T47D (cell line): ENCODE measurements around the gene COL27A1.

Experiments
- DNase-seq, 2 experiments: peaks; one replicate each; pipeline versions ENCODE4 v3.0.0 to v3.0.0-alpha.2; 2011 to 2012; ENCODE audit warnings: low read depth in 1 of 2, low spot score in 1 of 2
- JUND ChIP-seq: IDR thresholded peaks from 2 replicates; pipeline ENCODE4 v1.6.1; 2012; ENCODE audit warnings: low read depth
- in situ Hi-C: cut with HindIII; loops from 2 replicates; pipeline ENCODE4 v1.10.0; 2016; ENCODE audit warnings: low sequenced_read_pairs, low pct_unique_long_range_greater_than_20kb

COL27A1 gene

GRCh38 chr9:114178756-114179450 is 23.6 kb downstream of the COL27A1 start:
- no peak for DNase-seq
- TF ChIP-seq JUND, result no peak
- in situ Hi-C loops, result no loop called here

GRCh38 chr9:114179516-114179915 is 24.2 kb downstream of the COL27A1 start:
- no peak for DNase-seq
- no peak for TF ChIP-seq JUND
- in situ Hi-C loops, result no loop called here

GRCh38 chr9:114180696-114181606 is 25.6 kb downstream of the COL27A1 start:
- TF ChIP-seq JUND, result no peak
- in situ Hi-C loops, result no loop called here
- DNase-seq, result no peak

DNA sequence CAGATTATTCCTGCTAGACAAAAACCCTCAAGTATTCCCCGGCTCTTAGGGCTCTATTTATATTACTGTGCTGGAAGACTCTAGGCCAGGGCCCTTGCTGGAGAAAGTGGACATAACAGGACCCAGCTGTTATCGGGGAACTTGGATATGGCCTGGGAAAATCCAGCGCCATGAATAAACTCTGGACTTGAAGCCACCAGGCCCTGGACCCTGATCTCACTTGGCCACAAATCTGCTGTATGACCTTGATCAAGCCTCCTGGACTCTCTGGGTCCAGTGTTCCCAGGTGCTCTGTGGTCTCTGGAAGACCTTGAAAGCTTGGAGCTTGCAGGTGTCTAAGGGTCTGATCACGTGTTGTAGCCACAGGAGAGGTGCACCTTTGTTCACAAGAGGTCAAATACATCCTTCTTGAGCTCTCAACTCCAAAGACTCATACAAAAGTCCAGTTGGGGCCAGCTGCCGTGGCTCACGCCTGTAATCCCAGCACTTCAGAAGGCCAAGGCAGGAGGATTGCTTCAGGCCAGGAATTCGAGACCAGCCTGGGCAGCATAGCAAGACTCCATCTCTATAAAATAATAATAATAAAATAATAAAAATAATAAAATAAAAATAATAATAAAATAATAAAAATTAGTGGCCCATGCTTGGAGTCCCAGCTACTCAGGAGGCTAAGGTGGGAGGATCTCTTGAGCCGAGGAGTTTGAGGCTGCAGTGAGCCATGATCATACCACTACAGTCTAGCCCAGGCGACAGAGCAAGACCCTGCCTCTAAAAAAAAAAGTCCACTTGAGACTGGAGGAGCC is 26.5 kb downstream of the COL27A1 start:
- in situ Hi-C loops, result no loop called here
- TF ChIP-seq JUND, result no peak
- DNase-seq, result no peak

- no peak for TF ChIP-seq JUND
- in situ Hi-C loops, result no loop called here
Observed at GRCh38 chr9:114183006-114183405, 27.7 kb downstream of the COL27A1 start.

DNA sequence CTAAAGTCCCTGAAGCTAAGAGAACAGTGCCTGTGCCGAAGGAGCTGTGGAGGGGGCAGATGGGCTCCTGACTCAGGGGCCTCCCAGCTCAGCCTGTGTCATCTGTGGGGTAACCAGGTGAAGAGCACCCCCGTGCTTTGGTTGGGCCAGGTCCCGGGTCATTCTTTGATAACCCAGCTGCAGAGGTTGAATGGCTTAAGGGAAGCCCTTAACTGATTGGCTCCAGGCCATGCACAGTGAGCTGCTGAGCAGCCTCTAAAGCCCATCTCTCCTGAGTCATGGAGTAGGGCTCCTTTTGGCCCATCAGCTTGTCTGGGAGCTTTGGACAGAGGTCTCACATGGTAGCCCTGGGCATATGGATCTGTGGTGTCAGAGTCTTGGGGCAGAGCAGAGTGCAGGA is 28.7 kb downstream of the COL27A1 start:
- in situ Hi-C loops, result no loop called here
- no peak for TF ChIP-seq JUND
- no peak for DNase-seq

More at GRCh38 chr9:114183006-114183405, 27.7 kb downstream of the COL27A1 start:
- no peak for DNase-seq

DNA sequence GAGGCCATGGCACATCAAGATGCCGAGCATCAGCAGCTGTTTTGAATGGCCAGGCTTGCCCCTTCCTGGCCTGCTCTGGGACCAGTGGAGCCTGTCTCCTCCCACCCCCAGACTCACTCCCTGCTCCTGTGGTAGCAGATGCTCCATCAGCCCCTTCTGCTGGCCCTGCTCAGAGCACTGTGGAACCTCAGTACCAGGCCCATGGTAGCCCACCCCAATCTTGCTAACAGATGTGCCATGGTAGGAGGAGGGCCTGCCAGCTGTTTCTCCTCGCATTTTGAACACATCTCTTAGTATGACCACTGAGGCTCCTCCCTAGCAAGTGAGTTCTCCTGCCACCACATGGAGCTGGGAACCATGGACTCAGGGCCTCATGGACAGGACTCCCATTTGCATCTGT is 29.5 kb downstream of the COL27A1 start:
- no peak for DNase-seq
- in situ Hi-C loops, result no loop called here
- no peak for TF ChIP-seq JUND

DNA sequence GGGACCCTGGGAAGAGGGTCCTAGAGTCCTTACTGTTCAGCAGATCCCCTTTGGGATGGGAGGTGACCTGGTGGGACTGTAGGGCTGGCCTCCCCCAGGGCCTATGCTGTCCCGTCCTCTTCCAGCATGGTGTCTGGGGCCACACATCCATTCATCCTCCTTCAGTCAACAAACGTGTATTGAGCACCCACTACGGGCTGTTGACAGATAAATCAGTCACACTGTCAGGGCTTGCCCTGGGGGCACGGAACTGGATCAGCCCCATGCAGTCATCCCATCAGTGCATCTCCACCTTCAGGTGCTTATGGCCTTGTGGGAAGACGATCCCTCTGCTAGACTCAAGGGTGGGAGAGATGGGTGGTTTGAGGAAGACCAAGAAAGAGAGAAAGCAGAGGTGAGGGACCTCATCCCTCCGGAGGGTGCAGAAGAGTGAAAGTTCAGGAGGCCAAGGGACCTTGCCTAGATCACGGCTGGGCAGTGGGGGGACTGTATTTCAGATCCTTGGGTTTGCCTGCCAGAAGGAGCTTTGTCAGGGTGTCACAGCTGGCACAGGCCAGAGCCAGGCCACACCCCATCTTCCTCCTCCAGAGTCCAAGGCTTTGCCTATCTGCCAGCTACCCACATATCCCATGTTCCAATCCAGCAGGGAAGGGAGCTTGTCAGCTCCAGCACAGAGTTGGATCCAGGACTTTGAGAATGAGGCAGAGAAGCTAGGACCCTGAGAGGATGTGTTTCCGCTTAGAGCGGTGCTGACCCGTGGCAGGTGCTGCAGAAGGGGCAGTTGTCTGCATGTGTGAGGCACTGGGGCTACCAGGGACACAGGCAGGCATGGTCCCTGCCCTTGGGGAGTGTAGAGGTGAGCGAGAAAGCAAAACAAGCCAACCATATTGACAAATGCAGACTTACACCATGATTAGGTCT is 30.5 kb downstream of the COL27A1 start:
- no peak for DNase-seq
- TF ChIP-seq JUND, result no peak
- in situ Hi-C loops, result no loop called here

DNA sequence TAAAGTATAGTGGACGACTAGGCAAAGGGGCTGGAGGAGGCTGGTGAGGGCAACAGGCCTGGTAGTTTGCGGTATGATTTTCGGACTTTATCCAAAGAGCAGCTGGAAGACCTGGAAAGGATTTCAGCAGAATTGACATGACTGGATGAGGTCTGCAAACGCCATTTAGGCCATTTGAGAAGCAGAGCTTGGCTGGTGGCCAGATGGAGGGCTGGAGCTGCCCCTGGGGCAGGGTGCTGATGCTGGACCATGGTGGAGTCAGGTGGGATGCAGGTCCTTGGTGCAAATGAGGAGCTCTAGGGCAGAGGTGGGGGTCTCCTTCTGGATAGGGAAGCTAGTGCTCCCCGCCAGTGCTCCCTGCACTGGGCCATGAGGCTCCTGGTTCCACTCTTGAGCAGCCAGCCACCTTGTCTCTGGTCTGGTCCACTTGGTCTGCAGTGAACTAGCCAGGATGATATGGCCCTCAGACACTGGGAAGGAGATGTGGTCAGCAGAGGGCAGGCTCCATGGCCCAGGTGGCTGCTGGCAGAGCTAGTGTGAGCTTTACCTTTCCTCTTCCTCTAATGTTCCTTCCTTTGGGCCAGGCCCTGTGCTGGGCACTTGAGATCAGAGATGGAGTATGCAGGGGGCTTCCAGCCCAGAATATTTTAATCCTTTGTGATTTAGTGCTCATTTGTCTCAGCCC is 31.4 kb downstream of the COL27A1 start:
- DNase-seq, result no peak
- in situ Hi-C loops, result no loop called here
- no peak for TF ChIP-seq JUND

DNA sequence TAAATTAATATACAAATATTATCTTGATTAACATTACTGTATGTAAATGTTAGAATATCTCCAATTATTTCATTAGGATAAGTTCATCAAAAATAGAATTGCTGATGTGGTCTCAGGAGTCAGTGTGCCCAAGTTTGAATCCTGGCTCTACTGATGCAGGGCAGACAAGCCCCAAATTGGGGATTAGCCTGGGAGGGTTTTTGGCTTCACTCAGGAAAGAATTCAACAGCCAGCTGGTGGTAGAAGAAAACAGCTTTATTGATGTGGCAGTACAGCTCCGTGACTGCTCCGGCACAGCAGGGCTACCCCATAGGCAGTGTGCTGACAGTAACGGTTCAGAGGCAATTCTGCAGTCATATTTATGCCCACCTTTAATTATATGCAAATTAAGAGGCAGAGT is 32.5 kb downstream of the COL27A1 start:
- DNase-seq, result no peak
- no peak for TF ChIP-seq JUND
- in situ Hi-C loops, result no loop called here

DNA sequence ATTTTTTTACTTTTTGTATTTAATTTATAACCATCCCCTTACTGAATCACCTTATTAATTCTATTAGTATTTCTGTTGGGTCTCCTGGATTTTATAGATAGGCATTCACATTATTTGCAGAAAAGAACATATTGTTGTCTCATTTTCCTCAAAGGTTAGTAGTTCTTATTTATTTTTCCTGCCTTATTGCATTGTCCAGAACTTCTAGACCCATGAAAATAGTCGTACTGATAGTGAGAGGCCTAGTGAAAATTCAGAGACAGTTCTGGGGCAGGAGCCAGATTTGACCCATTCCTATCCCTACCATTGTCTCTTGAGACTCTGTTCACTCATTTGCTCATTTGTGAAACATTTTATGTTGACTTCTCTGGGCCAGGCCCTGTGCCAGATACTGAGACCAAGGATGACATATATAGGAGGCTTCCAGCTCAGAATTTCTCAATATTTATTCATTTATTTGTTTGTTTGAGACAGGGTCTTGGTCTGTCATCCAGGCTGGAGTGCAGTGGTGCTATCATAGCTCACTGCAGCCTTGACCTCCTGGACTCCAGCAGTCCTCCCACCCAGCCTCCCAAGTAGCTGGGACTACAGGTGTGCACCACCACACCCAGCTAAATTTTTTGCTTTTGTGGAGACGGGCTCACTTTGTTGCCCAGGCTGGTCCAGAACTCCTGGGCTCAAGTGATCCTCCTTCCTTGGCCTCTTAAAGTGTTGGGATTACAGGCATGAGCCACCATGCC is 34.7 kb downstream of the COL27A1 start:
- in situ Hi-C loops, result no loop called here
- no peak for DNase-seq

More for the DNA sequence above, 34.7 kb downstream of the COL27A1 start:
- no peak for TF ChIP-seq JUND
